ENCODE measurements around the gene SNRPA. TPM values are rescaled to one million over a fixed set of nuclear protein-coding genes. Genes with fewer than 3 reads are reported as not detected.

SNRPA gene
- total RNA-seq, 2 donors from 2014 or later = 18.7 to 42.2 TPM

DNA sequence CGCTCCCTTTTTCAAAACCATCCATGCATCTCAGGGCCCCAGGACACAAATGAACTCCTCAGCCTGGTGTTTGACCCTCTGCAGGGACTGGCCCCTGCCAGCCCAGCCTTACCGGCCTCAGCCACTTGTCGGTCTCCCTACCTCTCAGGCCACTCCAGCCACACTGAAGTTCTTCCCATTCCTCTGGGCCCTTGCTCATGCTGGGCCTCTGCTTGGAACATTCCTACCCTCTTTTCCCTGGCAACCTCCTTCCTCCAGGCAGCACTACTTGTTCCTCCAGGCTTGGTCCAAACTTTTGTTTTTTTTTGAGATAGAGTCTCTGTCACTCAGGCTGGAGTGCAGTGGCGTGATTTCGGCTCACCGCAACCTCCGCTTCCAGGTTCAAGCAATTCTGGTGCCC lies 40.3 kb downstream of the SNRPA start:
- Histone ChIP-seq H3K27me3 (no peaks in the 10 kb centered on the region), H3K9me3 (no peaks in the 10 kb centered on the region), H3K27ac (no peak overlapping the region), H3K4me1 (no peaks in the 10 kb centered on the region), H3K36me3 (replicated peaks in 1 of 2; ENCODE audit: insufficient read depth in 1 of 2, low read depth in 2 of 2) (no peaks in the 10 kb centered on the region), H3K4me3 (no peak overlapping the region)
- 85 to 94% methylated on average over 7 of the region's 7 CpGs for WGBS, 2 donors
- intact Hi-C loops (cut with DNase I) = no loop called here
- no peak for TF ChIP-seq POLR2A (IDR thresholded peaks at IDR 0.05)
- TF ChIP-seq, protein P1, sequence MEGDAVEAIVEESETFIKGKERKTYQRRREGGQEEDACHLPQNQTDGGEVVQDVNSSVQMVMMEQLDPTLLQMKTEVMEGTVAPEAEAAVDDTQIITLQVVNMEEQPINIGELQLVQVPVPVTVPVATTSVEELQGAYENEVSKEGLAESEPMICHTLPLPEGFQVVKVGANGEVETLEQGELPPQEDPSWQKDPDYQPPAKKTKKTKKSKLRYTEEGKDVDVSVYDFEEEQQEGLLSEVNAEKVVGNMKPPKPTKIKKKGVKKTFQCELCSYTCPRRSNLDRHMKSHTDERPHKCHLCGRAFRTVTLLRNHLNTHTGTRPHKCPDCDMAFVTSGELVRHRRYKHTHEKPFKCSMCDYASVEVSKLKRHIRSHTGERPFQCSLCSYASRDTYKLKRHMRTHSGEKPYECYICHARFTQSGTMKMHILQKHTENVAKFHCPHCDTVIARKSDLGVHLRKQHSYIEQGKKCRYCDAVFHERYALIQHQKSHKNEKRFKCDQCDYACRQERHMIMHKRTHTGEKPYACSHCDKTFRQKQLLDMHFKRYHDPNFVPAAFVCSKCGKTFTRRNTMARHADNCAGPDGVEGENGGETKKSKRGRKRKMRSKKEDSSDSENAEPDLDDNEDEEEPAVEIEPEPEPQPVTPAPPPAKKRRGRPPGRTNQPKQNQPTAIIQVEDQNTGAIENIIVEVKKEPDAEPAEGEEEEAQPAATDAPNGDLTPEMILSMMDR (IDR thresholded peaks at IDR 0.05) = no peak
- ATAC-seq (no peak), DNase-seq (no peak)

DNA sequence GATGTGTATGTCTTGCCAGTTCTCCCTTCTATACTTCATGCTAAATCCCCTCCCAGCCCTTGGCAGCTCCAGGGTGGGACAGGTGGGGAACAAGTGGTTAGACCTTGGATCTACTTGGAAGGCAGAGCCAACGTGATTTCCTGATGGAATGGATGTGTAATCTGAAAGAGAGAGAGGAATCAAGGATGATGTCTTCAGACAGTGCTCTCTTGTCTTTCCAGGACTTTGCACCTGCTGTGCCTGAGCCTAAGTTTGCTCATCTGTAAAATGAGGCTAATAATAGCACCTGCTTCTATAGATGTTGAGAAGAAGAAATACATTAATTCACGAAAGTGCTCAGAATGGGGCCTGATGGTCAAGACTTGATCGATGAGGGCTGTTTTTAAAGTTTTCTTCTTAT lies 41.0 kb downstream of the SNRPA start:
- DNase-seq = no peak
- no peaks in the 10 kb centered on the region for H3K36me3 ChIP-seq (replicated peaks in 1 of 2; ENCODE audit: insufficient read depth in 1 of 2, low read depth in 2 of 2)
- WGBS, 2 donors = 78 to 79% methylated on average over 3 of the region's 3 CpGs
- no peaks in the 10 kb centered on the region for H3K4me1 ChIP-seq
- no peak for ATAC-seq
- H3K4me3 ChIP-seq = no peak overlapping the region
- intact Hi-C loops (cut with DNase I) = no loop called here
- no peak overlapping the region for H3K27ac ChIP-seq
- no peaks in the 10 kb centered on the region for H3K9me3 ChIP-seq
- no peaks in the 10 kb centered on the region for H3K27me3 ChIP-seq
- no peak for TF ChIP-seq POLR2A (IDR thresholded peaks at IDR 0.05)
- TF ChIP-seq, protein P1 (IDR thresholded peaks at IDR 0.05) = no peak

DNA sequence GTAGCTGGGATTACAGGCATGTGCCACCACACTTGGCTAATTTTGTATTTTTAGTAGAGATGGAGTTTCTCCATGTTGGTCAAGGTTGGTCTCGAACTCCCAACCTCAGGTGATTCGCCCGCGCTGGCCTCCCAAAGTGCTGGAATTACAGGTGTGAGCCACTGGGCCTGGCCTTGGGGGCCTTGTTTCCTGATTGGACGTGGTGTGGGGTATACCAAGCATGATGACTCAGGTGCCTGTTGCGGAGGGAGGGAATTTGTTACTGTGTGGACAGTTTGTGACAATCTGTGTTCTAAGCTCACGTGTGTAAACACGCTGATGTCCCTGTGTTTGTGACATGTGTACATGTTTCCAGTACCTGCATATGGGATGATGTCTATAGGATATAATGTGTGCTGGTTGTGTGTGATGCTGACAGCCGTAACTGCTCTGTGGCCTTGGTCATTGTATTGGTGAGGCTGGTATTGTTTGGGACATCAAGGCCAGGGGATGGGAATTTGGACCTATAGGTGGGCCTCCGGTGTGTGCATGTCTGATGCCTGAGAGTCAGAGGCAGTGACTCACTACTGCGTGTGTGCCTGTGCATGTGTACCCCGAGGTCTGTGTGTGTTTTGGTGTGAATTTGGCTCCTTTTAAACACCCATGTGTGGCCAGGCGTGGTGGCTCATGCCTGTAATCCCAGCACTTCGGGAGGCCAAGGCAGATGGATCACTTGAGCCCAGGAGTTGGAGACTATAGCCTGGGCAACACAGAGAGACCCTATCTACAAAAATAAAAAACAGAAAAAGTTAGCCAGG lies 46.4 kb downstream of the SNRPA start:
- Histone ChIP-seq H3K36me3 (replicated peaks in 1 of 2; ENCODE audit: insufficient read depth in 1 of 2, low read depth in 2 of 2) (no peaks in the 10 kb centered on the region), H3K4me1 (peaks cover 33% of the 10 kb centered on the region), H3K27me3 (no peaks in the 10 kb centered on the region), H3K9me3 (no peaks in the 10 kb centered on the region), H3K4me3 (no peak overlapping the region), H3K27ac (peak overlapping the region; percentile 86 to 96 (median 91))
- ATAC-seq = no peak
- WGBS, 2 donors = 90 to 94% methylated on average over 14 of the region's 14 CpGs
- no peak for DNase-seq
- intact Hi-C loops (cut with DNase I) = no loop called here
- TF ChIP-seq POLR2A (IDR thresholded peaks at IDR 0.05) = no peak
- TF ChIP-seq, protein P1 (IDR thresholded peaks at IDR 0.05) = no peak

GRCh38 chr19:40797963-40798682 lies 47.1 kb downstream of the SNRPA start:
- intact Hi-C loops (cut with DNase I) = no loop called here
- Histone ChIP-seq H3K27ac (peak overlapping the region; percentile 86 to 96 (median 91)), H3K4me3 (peak overlapping the region in 1 of 2 donors; percentile 8)

More at GRCh38 chr19:40797963-40798682, 47.1 kb downstream of the SNRPA start:
- peak; percentile 72 to 87 (median 78) for DNase-seq
- Histone ChIP-seq H3K36me3 (replicated peaks in 1 of 2; ENCODE audit: insufficient read depth in 1 of 2, low read depth in 2 of 2) (no peaks in the 10 kb centered on the region), H3K4me1 (peaks cover 40% of the 10 kb centered on the region), H3K9me3 (no peaks in the 10 kb centered on the region), H3K27me3 (no peaks in the 10 kb centered on the region)
- peak; percentile 30 for ATAC-seq
- TF ChIP-seq, protein P1 (IDR thresholded peaks at IDR 0.05) = peak in 6 of 7 experiments; percentile 13 to 73 (median 52)
- peak in 2 of 3 donors; percentile 48 to 51 for TF ChIP-seq POLR2A (IDR thresholded peaks at IDR 0.05)
- WGBS, 2 donors = 7 to 8% methylated on average over 23 to 28 of the region's 28 CpGs

Measured in body of pancreas (tissue), 4 donors.